Measurements from ENCODE around the gene PAPOLB.

PAPOLB gene

GRCh38 chr7:4876586-4876985, 14.8 kb upstream of the PAPOLB start:
- TF ChIP-seq, protein P1, sequence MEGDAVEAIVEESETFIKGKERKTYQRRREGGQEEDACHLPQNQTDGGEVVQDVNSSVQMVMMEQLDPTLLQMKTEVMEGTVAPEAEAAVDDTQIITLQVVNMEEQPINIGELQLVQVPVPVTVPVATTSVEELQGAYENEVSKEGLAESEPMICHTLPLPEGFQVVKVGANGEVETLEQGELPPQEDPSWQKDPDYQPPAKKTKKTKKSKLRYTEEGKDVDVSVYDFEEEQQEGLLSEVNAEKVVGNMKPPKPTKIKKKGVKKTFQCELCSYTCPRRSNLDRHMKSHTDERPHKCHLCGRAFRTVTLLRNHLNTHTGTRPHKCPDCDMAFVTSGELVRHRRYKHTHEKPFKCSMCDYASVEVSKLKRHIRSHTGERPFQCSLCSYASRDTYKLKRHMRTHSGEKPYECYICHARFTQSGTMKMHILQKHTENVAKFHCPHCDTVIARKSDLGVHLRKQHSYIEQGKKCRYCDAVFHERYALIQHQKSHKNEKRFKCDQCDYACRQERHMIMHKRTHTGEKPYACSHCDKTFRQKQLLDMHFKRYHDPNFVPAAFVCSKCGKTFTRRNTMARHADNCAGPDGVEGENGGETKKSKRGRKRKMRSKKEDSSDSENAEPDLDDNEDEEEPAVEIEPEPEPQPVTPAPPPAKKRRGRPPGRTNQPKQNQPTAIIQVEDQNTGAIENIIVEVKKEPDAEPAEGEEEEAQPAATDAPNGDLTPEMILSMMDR (IDR thresholded peaks at IDR 0.05; ENCODE audit: low read depth, low read length, missing control alignments), result no peak
- H3K4me3 ChIP-seq (ENCODE audit: low read depth, low read length), result no peak overlapping the region
- no peak for DNase-seq (ENCODE audit: low read depth)

- no peak for DNase-seq (ENCODE audit: low read depth)
- no peak overlapping the region for H3K4me3 ChIP-seq (ENCODE audit: low read depth, low read length)
- TF ChIP-seq, protein P1 (IDR thresholded peaks at IDR 0.05; ENCODE audit: low read depth, low read length, missing control alignments), result no peak
Measured at GRCh38 chr7:4875391-4875790, 13.6 kb upstream of the PAPOLB start.

GRCh38 chr7:4873071-4873944, 11.5 kb upstream of the PAPOLB start:
- no peak for DNase-seq (ENCODE audit: low read depth)
- H3K4me3 ChIP-seq (ENCODE audit: low read depth, low read length), result no peak overlapping the region
- TF ChIP-seq, protein P1 (IDR thresholded peaks at IDR 0.05; ENCODE audit: low read depth, low read length, missing control alignments), result no peak

GRCh38 chr7:4871930-4872675, 10.3 kb upstream of the PAPOLB start:
- TF ChIP-seq, protein P1 (IDR thresholded peaks at IDR 0.05; ENCODE audit: low read depth, low read length, missing control alignments), result no peak
- no peak for DNase-seq (ENCODE audit: low read depth)
- no peak overlapping the region for H3K4me3 ChIP-seq (ENCODE audit: low read depth, low read length)

DNA sequence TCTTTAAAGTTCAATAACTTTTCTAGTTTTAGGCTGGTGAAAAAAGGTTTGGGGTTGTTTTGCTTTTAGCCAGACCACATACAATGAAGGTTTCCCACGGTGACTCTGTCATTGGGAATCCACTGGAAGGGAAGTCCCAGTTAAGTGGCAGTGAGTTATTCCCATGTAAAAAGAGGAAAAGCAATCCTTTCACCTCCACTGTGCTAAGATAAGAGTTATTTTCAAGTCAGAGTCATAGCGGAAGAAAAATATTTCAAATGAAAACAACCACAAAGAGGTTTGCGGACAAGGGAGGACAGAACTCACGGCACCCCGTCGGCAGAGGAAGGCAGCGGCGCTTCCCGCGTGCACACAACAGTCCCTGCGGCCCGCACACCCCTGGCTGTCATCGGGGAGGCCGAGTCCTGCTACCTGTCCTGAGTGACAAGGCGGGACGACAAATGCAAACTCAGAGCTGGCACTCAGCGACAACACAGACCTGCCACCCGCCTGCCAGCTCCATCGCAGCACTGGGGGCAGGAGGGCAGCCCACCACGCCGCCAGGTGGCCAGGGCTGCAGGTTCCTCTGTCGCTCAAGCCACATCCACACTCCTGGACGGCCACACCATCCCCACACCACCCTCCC, 9.3 kb upstream of the PAPOLB start:
- H3K4me3 ChIP-seq (ENCODE audit: low read depth, low read length), result no peak overlapping the region
- DNase-seq (ENCODE audit: low read depth), result no peak
- TF ChIP-seq, protein P1 (IDR thresholded peaks at IDR 0.05; ENCODE audit: low read depth, low read length, missing control alignments), result no peak

DNA sequence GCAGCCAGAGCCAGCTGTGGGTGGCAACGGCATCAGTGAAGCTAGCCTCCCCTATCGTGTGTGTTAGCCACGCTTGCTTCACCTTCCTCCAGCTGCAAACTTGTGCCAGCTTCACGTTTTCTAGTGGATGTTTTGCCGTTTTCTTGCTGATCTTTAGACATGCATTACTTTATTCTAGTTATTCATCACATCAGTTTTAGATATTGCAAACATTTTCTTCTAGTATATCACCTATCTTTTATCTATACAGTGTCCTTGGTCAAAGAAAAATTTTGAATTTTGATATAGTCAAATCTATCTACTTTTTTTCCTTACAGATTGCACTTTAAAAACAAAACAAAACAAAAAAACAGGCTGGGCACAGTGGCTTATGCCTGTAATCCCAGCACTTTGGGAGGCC, 6.7 kb upstream of the PAPOLB start:
- TF ChIP-seq, protein P1 (IDR thresholded peaks at IDR 0.05; ENCODE audit: low read depth, low read length, missing control alignments), result no peak
- H3K4me3 ChIP-seq (ENCODE audit: low read depth, low read length), result no peak overlapping the region
- no peak for DNase-seq (ENCODE audit: low read depth)

All from GM12864 (cell line).